ENCODE measurements around the gene SPRED2.

Gene SPRED2

DNA sequence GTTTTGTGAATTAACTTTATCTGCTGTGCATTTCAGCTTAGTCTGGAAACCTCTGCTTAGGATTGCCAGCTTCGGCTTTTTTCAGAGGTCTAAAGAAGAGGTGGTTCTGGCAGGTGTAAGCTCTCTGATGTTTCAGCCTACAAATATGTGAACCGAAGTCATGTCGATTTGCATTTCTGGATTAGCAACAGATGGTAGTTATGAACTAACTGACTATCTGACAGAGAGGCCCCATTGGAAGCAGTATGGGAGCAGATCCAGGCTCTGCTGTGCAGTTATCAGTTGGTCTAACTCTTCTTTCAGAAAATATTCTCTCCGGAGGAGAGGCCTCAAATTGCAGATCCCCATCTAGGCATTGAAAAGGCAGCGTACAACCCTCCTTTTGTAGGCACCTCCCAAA lies 32.7 kb upstream of the SPRED2 start:
- Histone ChIP-seq H3K79me2 (ENCODE audit: low read length) (no peaks in the 10 kb centered on the region), H3K9me3 (ENCODE audit: insufficient read depth, low read length) (no peaks in the 10 kb centered on the region), H3K36me3 (replicated peaks; ENCODE audit: low read depth, low read length) (no peaks in the 10 kb centered on the region), H3K4me3 (ENCODE audit: low read length) (no peak overlapping the region), H3K9ac (ENCODE audit: low read length) (no peak overlapping the region), H3K27me3 (ENCODE audit: low read depth, low read length) (peaks cover 32% of the 10 kb centered on the region), H2AFZ (ENCODE audit: low read depth, low read length) (no peak overlapping the region), H3K4me2 (ENCODE audit: low read length) (no peak overlapping the region), H4K20me1 (ENCODE audit: insufficient read depth, low read length) (no peaks in the 10 kb centered on the region), H3K4me1 (ENCODE audit: low read length) (no peaks in the 10 kb centered on the region), H3K27ac (ENCODE audit: low read length) (no peak overlapping the region)
- TF ChIP-seq, protein P1, sequence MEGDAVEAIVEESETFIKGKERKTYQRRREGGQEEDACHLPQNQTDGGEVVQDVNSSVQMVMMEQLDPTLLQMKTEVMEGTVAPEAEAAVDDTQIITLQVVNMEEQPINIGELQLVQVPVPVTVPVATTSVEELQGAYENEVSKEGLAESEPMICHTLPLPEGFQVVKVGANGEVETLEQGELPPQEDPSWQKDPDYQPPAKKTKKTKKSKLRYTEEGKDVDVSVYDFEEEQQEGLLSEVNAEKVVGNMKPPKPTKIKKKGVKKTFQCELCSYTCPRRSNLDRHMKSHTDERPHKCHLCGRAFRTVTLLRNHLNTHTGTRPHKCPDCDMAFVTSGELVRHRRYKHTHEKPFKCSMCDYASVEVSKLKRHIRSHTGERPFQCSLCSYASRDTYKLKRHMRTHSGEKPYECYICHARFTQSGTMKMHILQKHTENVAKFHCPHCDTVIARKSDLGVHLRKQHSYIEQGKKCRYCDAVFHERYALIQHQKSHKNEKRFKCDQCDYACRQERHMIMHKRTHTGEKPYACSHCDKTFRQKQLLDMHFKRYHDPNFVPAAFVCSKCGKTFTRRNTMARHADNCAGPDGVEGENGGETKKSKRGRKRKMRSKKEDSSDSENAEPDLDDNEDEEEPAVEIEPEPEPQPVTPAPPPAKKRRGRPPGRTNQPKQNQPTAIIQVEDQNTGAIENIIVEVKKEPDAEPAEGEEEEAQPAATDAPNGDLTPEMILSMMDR (IDR thresholded peaks at IDR 0.05; ENCODE audit: low read depth, low read length), result no peak
- TF ChIP-seq EZH2phosphoT487 (IDR thresholded peaks at IDR 0.05; ENCODE audit: low read depth), result no peak

DNA sequence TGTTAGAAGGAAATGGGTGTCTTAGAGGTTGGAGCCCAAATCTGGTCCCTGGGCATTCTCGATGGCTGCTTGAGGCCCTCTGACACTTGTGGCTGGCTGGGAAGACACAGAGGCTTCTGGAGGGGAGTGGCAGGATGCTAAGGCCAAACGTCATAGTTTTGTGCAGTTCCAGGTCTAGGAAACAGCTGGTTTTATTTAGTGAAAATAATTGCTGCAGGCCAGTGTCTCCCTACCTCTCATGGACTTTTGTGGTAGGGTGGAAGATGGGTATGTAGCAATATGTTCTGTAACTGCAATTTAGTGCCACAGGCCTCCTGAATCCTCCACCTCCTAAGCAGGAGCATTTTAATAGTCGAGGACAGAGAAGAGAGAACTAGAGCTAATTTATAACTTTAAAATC lies 32.2 kb upstream of the SPRED2 start:
- no peak overlapping the region for H2AFZ ChIP-seq (ENCODE audit: low read depth, low read length)
- no peak overlapping the region for H3K4me2 ChIP-seq (ENCODE audit: low read length)
- H3K79me2 ChIP-seq (ENCODE audit: low read length), result no peaks in the 10 kb centered on the region
- H3K27ac ChIP-seq (ENCODE audit: low read length), result no peak overlapping the region
- H3K27me3 ChIP-seq (ENCODE audit: low read depth, low read length), result peaks cover 37% of the 10 kb centered on the region
- H3K9me3 ChIP-seq (ENCODE audit: insufficient read depth, low read length), result no peaks in the 10 kb centered on the region
- H4K20me1 ChIP-seq (ENCODE audit: insufficient read depth, low read length), result no peaks in the 10 kb centered on the region
- TF ChIP-seq, protein P1 (IDR thresholded peaks at IDR 0.05; ENCODE audit: low read depth, low read length), result no peak
- TF ChIP-seq EZH2phosphoT487 (IDR thresholded peaks at IDR 0.05; ENCODE audit: low read depth), result no peak
- no peaks in the 10 kb centered on the region for H3K36me3 ChIP-seq (replicated peaks; ENCODE audit: low read depth, low read length)
- no peak overlapping the region for H3K9ac ChIP-seq (ENCODE audit: low read length)
- H3K4me1 ChIP-seq (ENCODE audit: low read length), result no peaks in the 10 kb centered on the region
- no peak overlapping the region for H3K4me3 ChIP-seq (ENCODE audit: low read length)

GRCh38 chr2:65458999-65459398 lies 26.6 kb upstream of the SPRED2 start:
- Histone ChIP-seq H3K79me2 (ENCODE audit: low read length) (no peaks in the 10 kb centered on the region), H3K36me3 (replicated peaks; ENCODE audit: low read depth, low read length) (no peaks in the 10 kb centered on the region), H3K4me2 (ENCODE audit: low read length) (no peak overlapping the region), H4K20me1 (ENCODE audit: insufficient read depth, low read length) (no peaks in the 10 kb centered on the region), H3K9me3 (ENCODE audit: insufficient read depth, low read length) (no peaks in the 10 kb centered on the region), H3K27me3 (ENCODE audit: low read depth, low read length) (peaks cover 81% of the 10 kb centered on the region), H3K4me1 (ENCODE audit: low read length) (no peaks in the 10 kb centered on the region), H3K9ac (ENCODE audit: low read length) (no peak overlapping the region), H2AFZ (ENCODE audit: low read depth, low read length) (no peak overlapping the region), H3K4me3 (ENCODE audit: low read length) (no peak overlapping the region), H3K27ac (ENCODE audit: low read length) (no peak overlapping the region)
- no peak for TF ChIP-seq EZH2phosphoT487 (IDR thresholded peaks at IDR 0.05; ENCODE audit: low read depth)
- TF ChIP-seq, protein P1 (IDR thresholded peaks at IDR 0.05; ENCODE audit: low read depth, low read length), result no peak

DNA sequence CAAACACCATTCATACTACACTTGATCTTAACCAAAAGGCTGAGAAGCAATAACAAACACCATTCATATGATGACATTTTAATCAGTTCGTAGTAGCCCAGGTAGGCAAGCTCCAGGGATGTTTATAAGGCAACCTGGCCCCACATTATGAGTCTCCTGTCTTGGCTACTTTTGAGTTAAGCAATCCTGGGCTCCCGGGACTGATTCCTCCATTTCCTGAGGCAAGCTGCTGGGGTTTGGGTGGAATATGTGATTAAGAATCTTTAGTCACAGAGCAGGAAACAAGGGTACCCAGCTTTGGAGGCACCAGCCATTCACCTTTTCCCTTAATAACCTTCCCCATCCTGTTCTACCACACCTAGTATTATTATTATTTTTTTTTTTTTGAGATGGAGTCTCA lies 24.5 kb upstream of the SPRED2 start:
- no peak for TF ChIP-seq EZH2phosphoT487 (IDR thresholded peaks at IDR 0.05; ENCODE audit: low read depth)
- TF ChIP-seq, protein P1 (IDR thresholded peaks at IDR 0.05; ENCODE audit: low read depth, low read length), result no peak
- no peak overlapping the region for H3K4me3 ChIP-seq (ENCODE audit: low read length)

More for the DNA sequence above, 24.5 kb upstream of the SPRED2 start:
- no peaks in the 10 kb centered on the region for H3K4me1 ChIP-seq (ENCODE audit: low read length)
- H3K4me2 ChIP-seq (ENCODE audit: low read length), result no peak overlapping the region
- no peak overlapping the region for H2AFZ ChIP-seq (ENCODE audit: low read depth, low read length)
- no peak overlapping the region for H3K9ac ChIP-seq (ENCODE audit: low read length)
- H3K79me2 ChIP-seq (ENCODE audit: low read length), result no peaks in the 10 kb centered on the region
- no peak overlapping the region for H3K27ac ChIP-seq (ENCODE audit: low read length)
- H3K9me3 ChIP-seq (ENCODE audit: insufficient read depth, low read length), result no peaks in the 10 kb centered on the region
- H4K20me1 ChIP-seq (ENCODE audit: insufficient read depth, low read length), result no peaks in the 10 kb centered on the region
- no peaks in the 10 kb centered on the region for H3K36me3 ChIP-seq (replicated peaks; ENCODE audit: low read depth, low read length)
- H3K27me3 ChIP-seq (ENCODE audit: low read depth, low read length), result peaks cover 80% of the 10 kb centered on the region
